Vagina (tissue), 2 donors: ENCODE measurements around the gene TMEM131L. TPM values are rescaled to one million over a fixed set of nuclear protein-coding genes. Genes with fewer than 3 reads are reported as not detected.
A peak's percentile ranks its signal among the peaks of the same experiment; 100 is the strongest.

Experiments
- DNase-seq, 2 donors: peaks; one replicate each; pipeline ENCODE4 v3.0.0-alpha.2; 2017; ENCODE audit errors: extremely low spot score in 2 of 2
- H3K27ac ChIP-seq: fragments of 200-600 bp; sonication (generic); one replicate; pipeline ENCODE4 v1.5.1; 2019
- H3K27me3 ChIP-seq: fragments of 200-600 bp; sonication (generic); one replicate; pipeline ENCODE4 v1.5.1; 2019
- H3K36me3 ChIP-seq, 2 donors: fragments of 200-600 bp; sonication (generic); one replicate each; pipeline ENCODE4 v1.5.1; 2017 to 2019
- H3K4me1 ChIP-seq: fragments of 200-600 bp; sonication (generic); one replicate; pipeline ENCODE4 v1.5.1; 2019
- H3K4me3 ChIP-seq, 2 donors: fragments of 200-600 bp; sonication (generic); 1 replicate in 1 of 2; 2 replicates in 1 of 2; pipeline ENCODE4 v1.5.1; 2016 to 2019
- H3K9me3 ChIP-seq: fragments of 200-600 bp; sonication (generic); one replicate; pipeline ENCODE4 v1.5.1; 2019
- CTCF ChIP-seq, 3 experiments: fragments of 450-650 bp in 2 of 3; fragments of 200-600 bp in 1 of 3; sonication (generic) in 1 of 3; IDR thresholded peaks; one replicate each; pipeline ENCODE4 v1.5.1; 2017 to 2019; ENCODE audit warnings: antibody characterized with exemption in 3 of 3, mild to moderate bottlenecking in 2 of 3, moderate library complexity in 2 of 3
- POLR2A ChIP-seq, 2 donors: fragments of 450-650 bp; IDR thresholded peaks; one replicate each; pipeline ENCODE4 v1.6.1; 2017; ENCODE audit warnings: antibody characterized with exemption in 2 of 2, mild to moderate bottlenecking in 2 of 2, moderate library complexity in 2 of 2
- POLR2AphosphoS5 ChIP-seq, 2 donors: sonication (generic); formaldehyde crosslinking; IDR thresholded peaks; one replicate each; pipeline ENCODE4 v1.9.0; 2017; ENCODE audit warnings: antibody characterized with exemption in 2 of 2, mild to moderate bottlenecking in 2 of 2, low read depth in 1 of 2; ENCODE audit not compliant: insufficient read depth in 1 of 2
- intact Hi-C: fragments of 100-400 bp; cut with DNase I; formaldehyde crosslinking; loops from one replicate; pipeline ENCODE4 v1.15.1; 2023
- total RNA-seq: library from RNA; depleted of rRNA; stranded (reverse); fragments of >200 nt; gene quantifications from one replicate; pipeline ENCODE4 v1.2.3, GENCODE V29; 2016

Gene TMEM131L
- total RNA-seq, 1 donor from 2014 or later = 17.7 TPM

DNA sequence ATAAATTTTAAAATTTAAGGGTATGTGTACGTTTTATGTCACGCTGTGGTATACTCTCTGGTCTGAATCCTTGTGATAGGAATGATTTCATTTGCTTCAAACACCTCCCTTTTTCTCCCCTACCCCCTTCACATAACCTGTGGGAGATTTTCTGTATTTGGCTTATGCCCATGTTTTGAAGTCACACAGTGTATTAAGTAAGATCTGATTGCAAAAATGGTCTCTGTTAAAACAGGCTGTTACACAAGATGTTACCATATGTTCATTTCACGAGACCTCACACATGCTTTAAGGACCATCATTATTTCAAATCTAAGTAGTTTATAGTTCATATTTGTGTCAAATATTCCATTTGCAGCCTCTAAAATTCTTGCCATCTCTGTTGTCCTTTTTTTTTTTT lies 63.5 kb downstream of the TMEM131L start:
- no peak for DNase-seq
- peaks cover 37% of the 10 kb centered on the region for H3K4me1 ChIP-seq
- H3K27ac ChIP-seq = no peak overlapping the region
- H3K4me3 ChIP-seq = no peak overlapping the region
- H3K27me3 ChIP-seq = no peaks in the 10 kb centered on the region
- no peak for TF ChIP-seq CTCF (IDR thresholded peaks at IDR 0.05)
- no peaks in the 10 kb centered on the region for H3K36me3 ChIP-seq
- no peaks in the 10 kb centered on the region for H3K9me3 ChIP-seq
- intact Hi-C loops = no loop called here

DNA sequence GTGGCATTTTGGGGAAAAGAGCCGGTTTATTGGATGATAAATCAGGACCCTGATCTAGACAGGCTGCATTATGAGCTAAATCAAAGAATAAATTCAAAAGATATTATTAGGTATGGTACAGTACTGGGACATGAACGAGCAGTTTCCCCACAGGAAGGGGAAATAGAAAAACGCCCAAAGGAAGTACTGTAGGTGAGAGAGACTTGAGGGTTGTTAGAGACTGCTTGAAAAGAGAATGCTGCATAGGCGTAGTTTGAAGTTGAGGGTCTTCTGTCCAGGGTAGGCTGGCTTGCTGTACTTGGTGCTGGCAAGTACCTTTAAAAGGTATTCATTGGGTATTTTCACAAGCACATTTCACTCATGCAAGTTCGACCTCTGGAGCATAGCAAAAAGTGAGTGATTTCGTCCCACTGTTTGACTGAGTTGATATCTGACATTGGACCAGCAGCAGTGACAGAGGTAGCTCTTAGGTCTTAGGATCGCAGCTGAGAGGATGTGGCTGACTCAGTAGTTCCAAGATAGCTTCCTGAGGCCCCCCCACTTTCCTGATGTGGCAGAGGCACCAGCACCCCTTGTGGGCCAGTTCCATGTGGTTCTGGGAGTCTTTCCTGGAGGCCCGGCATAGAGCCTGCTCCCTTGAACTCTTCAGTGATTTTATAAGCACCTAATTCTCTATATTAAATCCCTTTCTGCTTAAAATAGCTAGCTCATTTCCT lies 64.3 kb downstream of the TMEM131L start:
- no peak for DNase-seq
- no peaks in the 10 kb centered on the region for H3K9me3 ChIP-seq
- no peak for TF ChIP-seq CTCF (IDR thresholded peaks at IDR 0.05)
- intact Hi-C loops = no loop called here
- peaks cover 42% of the 10 kb centered on the region for H3K4me1 ChIP-seq
- H3K27me3 ChIP-seq = no peaks in the 10 kb centered on the region
- H3K27ac ChIP-seq = peak overlapping the region; percentile 13
- H3K4me3 ChIP-seq = no peak overlapping the region
- no peaks in the 10 kb centered on the region for H3K36me3 ChIP-seq

GRCh38 chr4:153531000-153531358 lies 64.8 kb downstream of the TMEM131L start:
- no peak for TF ChIP-seq CTCF (IDR thresholded peaks at IDR 0.05)
- no peak for TF ChIP-seq POLR2A (IDR thresholded peaks at IDR 0.05)
- H3K4me1 ChIP-seq = peaks cover 47% of the 10 kb centered on the region
- H3K36me3 ChIP-seq = no peaks in the 10 kb centered on the region
- no peak overlapping the region for H3K4me3 ChIP-seq
- no peak for DNase-seq
- intact Hi-C loops = no loop called here
- H3K27ac ChIP-seq = no peak overlapping the region
- no peaks in the 10 kb centered on the region for H3K27me3 ChIP-seq
- no peaks in the 10 kb centered on the region for H3K9me3 ChIP-seq

- intact Hi-C loops = no loop called here
- no peak for TF ChIP-seq CTCF (IDR thresholded peaks at IDR 0.05)
- no peak for TF ChIP-seq POLR2AphosphoS5 (IDR thresholded peaks at IDR 0.05; ENCODE audit: insufficient read depth in 1 of 2, low read depth in 1 of 2)
- no peak for TF ChIP-seq POLR2A (IDR thresholded peaks at IDR 0.05)
- Histone ChIP-seq H3K36me3 (no peaks in the 10 kb centered on the region), H3K27ac (no peak overlapping the region), H3K27me3 (no peaks in the 10 kb centered on the region), H3K9me3 (no peaks in the 10 kb centered on the region), H3K4me3 (no peak overlapping the region), H3K4me1 (peaks cover 51% of the 10 kb centered on the region)
- no peak for DNase-seq
These were observed 65.9 kb downstream of the TMEM131L start for GRCh38 chr4:153531976-153532626.

DNA sequence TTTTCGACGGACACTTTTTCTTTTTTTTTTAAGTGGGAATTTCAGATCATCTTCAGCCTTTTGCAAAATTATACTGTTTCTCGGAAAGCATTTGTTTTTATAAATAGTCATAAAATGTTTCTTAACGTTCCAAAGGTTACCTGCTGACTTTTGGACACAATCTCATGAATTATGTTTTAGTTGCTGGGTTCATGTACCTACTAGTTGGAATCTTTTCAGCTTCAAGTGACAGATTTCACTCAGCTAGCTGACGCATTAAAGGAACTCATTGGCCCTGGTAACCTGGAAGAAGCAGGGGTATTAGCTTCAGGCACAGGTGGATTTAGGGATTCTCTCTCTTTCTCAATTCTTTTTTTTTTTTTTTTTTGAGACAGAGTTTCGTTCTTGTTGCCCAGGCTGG lies 66.5 kb downstream of the TMEM131L start:
- intact Hi-C loops = no loop called here
- Histone ChIP-seq H3K27ac (no peak overlapping the region), H3K27me3 (no peaks in the 10 kb centered on the region), H3K36me3 (no peaks in the 10 kb centered on the region), H3K4me3 (no peak overlapping the region), H3K4me1 (peaks cover 55% of the 10 kb centered on the region), H3K9me3 (no peaks in the 10 kb centered on the region)
- TF ChIP-seq POLR2A (IDR thresholded peaks at IDR 0.05) (no peak), POLR2AphosphoS5 (IDR thresholded peaks at IDR 0.05; ENCODE audit: insufficient read depth in 1 of 2, low read depth in 1 of 2) (no peak), CTCF (IDR thresholded peaks at IDR 0.05) (no peak)
- no peak for DNase-seq
